22Rv1 (cell line): ENCODE data around the gene SPOCK2.

Experiments used
- ZFX ChIP-seq: fragments of 450-650 bp; IDR thresholded peaks from 2 replicates; pipeline ENCODE4 v1.6.1; 2017; ENCODE audit warnings: antibody characterized with exemption, borderline replicate concordance
- TF ChIP-seq, protein P1 (sequence below): fragments of 450-650 bp; IDR thresholded peaks from 2 replicates; pipeline ENCODE4 v1.5.1; 2017; ENCODE audit warnings: mild to moderate bottlenecking

DNA sequence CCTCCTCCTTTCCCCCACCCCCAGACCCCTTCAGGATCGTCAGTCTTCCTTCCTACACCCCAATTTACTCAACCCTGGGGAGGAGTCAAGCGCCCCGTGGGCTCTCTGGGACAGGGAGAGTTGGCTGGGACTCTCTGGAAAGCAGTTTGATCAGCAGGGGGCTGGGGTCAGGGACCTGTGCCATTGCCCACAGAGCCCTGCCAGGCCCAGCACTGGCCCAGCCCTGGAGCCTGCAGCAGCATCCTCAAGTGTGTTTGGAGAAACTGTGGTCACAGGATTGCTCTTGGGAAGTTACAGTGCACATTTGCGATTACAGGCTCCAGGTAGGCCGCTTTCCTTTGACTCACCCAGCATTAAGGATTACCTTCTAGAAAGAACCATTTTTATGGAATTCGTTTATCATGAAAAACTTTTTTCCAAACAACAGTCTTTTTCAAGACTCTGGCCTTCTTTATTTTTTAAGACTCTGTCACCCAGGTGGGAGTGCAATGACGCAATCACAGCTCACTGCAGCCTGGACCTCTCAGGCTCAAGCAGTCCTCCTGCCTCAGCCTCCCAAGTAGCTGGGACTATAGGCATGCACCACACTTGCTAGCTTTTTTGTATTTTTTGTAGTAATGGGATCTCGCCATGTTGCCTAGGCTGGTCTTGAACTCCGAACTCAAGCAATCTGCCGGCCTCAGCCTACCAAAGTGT lies 73.4 kb downstream of the SPOCK2 start:
- TF ChIP-seq, protein P1, sequence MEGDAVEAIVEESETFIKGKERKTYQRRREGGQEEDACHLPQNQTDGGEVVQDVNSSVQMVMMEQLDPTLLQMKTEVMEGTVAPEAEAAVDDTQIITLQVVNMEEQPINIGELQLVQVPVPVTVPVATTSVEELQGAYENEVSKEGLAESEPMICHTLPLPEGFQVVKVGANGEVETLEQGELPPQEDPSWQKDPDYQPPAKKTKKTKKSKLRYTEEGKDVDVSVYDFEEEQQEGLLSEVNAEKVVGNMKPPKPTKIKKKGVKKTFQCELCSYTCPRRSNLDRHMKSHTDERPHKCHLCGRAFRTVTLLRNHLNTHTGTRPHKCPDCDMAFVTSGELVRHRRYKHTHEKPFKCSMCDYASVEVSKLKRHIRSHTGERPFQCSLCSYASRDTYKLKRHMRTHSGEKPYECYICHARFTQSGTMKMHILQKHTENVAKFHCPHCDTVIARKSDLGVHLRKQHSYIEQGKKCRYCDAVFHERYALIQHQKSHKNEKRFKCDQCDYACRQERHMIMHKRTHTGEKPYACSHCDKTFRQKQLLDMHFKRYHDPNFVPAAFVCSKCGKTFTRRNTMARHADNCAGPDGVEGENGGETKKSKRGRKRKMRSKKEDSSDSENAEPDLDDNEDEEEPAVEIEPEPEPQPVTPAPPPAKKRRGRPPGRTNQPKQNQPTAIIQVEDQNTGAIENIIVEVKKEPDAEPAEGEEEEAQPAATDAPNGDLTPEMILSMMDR = no peak
- no peak for TF ChIP-seq ZFX
